HepG2 (cell line): ENCODE measurements around the gene OAS2. TPM values are rescaled to one million over a fixed set of nuclear protein-coding genes. Genes with fewer than 3 reads are reported as not detected.

Source experiments
- ATAC-seq: fragments of 200-7000 bp; cut with Tn5 transposase; 3 replicates; pipeline ENCODE4 v1.9.1; 2020; ENCODE audit warnings: mild to moderate bottlenecking, moderate library complexity
- BruUV-seq: library from RNA; stranded (reverse); fragments of 400-500 nt; replicated peaks from 2 replicates; lab custom pipeline; 2021; lab: Mats Ljungman, UMichigan
- CTCF ChIA-PET: fragments of 300-600 bp; formaldehyde crosslinking; extraction: SDS; loops from one replicate; lab custom pipeline; 2021; ENCODE audit warnings: low total read pairs, inconsistent platforms, low intra/inter-chr PET ratio; lab: Yijun Ruan, JAX
- POLR2A ChIA-PET: fragments of 350-600 bp; sonication (Branson Sonifier 250); formaldehyde crosslinking; loops from one replicate; lab custom pipeline; 2020; ENCODE audit warnings: antibody characterized with exemption, inconsistent platforms; lab: Yijun Ruan, JAX
- DNase-seq: peaks from one replicate; pipeline ENCODE4 v3.0.0-alpha.2; 2015; ENCODE audit warnings: low spot score
- FAIRE-seq: peaks from 3 replicates; lab custom pipeline; 2011; peaks lifted over from hg19 to GRCh38; lab: Jason Lieb, UNC
- H2AFZ ChIP-seq: one replicate; pipeline ENCODE4 v1.6.1; 2011; ENCODE audit warnings: low read length, inconsistent platforms
- H3K27ac ChIP-seq: fragments of 300-600 bp; 3 replicates; pipeline ENCODE4 v1.8.0; 2011; ENCODE audit warnings: mixed run types, mild to moderate bottlenecking, mixed read lengths, low read length, inconsistent platforms; ENCODE audit not compliant: insufficient read depth; ENCODE audit errors: extremely low read length
- H3K27me3 ChIP-seq, 2 experiments: fragments of 200-600 bp in 1 of 2; 2 replicates in 1 of 2; 3 replicates in 1 of 2; pipeline versions ENCODE4 v1.6.0 to v1.8.0; 2011; ENCODE audit warnings: low read length in 2 of 2, mild to moderate bottlenecking in 2 of 2, moderate library complexity in 2 of 2, inconsistent platforms in 1 of 2; ENCODE audit not compliant: insufficient read depth in 2 of 2, control insufficient read depth in 1 of 2
- H3K36me3 ChIP-seq, 2 experiments: fragments of 200-600 bp in 1 of 2; replicated peaks in 1 of 2; 2 replicates in 1 of 2; 3 replicates in 1 of 2; pipeline versions ENCODE4 v1.5.1 to v1.8.0; 2011; ENCODE audit warnings: low read length in 2 of 2, inconsistent platforms in 1 of 2; ENCODE audit not compliant: insufficient read depth in 2 of 2, control insufficient read depth in 1 of 2
- H3K4me1 ChIP-seq: 2 replicates; pipeline ENCODE4 v1.5.1; 2012; ENCODE audit warnings: low read length, inconsistent platforms; ENCODE audit not compliant: insufficient read depth
- H3K4me2 ChIP-seq: 2 replicates; pipeline ENCODE4 v1.6.0; 2011; ENCODE audit warnings: low read depth, low read length, inconsistent platforms
- H3K4me3 ChIP-seq, 3 experiments: fragments of 200-600 bp in 1 of 3; sonication (generic), shearing (Covaris generic) in 1 of 3; replicated peaks in 1 of 3; 2 replicates each; pipeline ENCODE4 v1.5.1; 2011 to 2016; ENCODE audit warnings: low read length in 3 of 3, inconsistent platforms in 2 of 3, low read depth in 2 of 3, mild to moderate bottlenecking in 2 of 3, control low read depth in 1 of 3, mixed read lengths in 1 of 3; ENCODE audit not compliant: insufficient read depth in 1 of 3
- H3K79me2 ChIP-seq: one replicate; pipeline ENCODE4 v1.6.1; 2011; ENCODE audit warnings: low read length, inconsistent platforms; ENCODE audit not compliant: insufficient read depth
- H3K9ac ChIP-seq: 2 replicates; pipeline ENCODE4 v1.6.0; 2011; ENCODE audit warnings: mild to moderate bottlenecking, low read depth, low read length, inconsistent platforms; ENCODE audit not compliant: insufficient read depth
- H3K9me3 ChIP-seq: 2 replicates; pipeline ENCODE4 v1.5.1; 2012; ENCODE audit warnings: mild to moderate bottlenecking, low read length
- H4K20me1 ChIP-seq: 2 replicates; pipeline ENCODE4 v1.6.0; 2011; ENCODE audit warnings: inconsistent platforms, mild to moderate bottlenecking, low read length, moderate library complexity; ENCODE audit not compliant: insufficient read depth
- GABPB1 ChIP-seq: IDR thresholded peaks from 2 replicates; pipeline ENCODE4 v1.6.1; 2016; ENCODE audit warnings: mild to moderate bottlenecking, missing genetic modification reagents, moderate library complexity, missing compliant biosample characterization
- HOXA9 ChIP-seq: sonication (generic); formaldehyde crosslinking; IDR thresholded peaks from 2 replicates; pipeline ENCODE4 v1.8.1; 2022; ENCODE audit warnings: missing genetic modification reagents, mild to moderate bottlenecking, moderate library complexity, borderline replicate concordance
- JUN ChIP-seq: sonication (generic); formaldehyde crosslinking; IDR thresholded peaks from 2 replicates; pipeline ENCODE4 v1.4.0; 2020; ENCODE audit warnings: mild to moderate bottlenecking, missing genetic modification reagents
- PLRG1 ChIP-seq: fragments of 450-650 bp; conservative IDR thresholded peaks from 2 replicates; pipeline ENCODE4 v1.6.1; 2016
- ZNF782 ChIP-seq: sonication (generic); formaldehyde crosslinking; IDR thresholded peaks from 2 replicates; pipeline ENCODE4 v1.4.0; 2020; ENCODE audit warnings: missing genetic modification reagents, mild to moderate bottlenecking, borderline replicate concordance
- WGBS: methylation state at CpG from one replicate; pipeline ENCODE4 v1.1.6; 2017; ENCODE audit warnings: low lambda C conversion rate; 5-methylcytosine and 5-hydroxymethylcytosine counted together
- in situ Hi-C: cut with HindIII; loops from 2 replicates; pipeline ENCODE4 v1.10.0; 2017; ENCODE audit warnings: low pct_unique_long_range_greater_than_20kb; ENCODE audit not compliant: extremely low pct_ligation_motif_present
- intact Hi-C: fragments of 100-400 bp; cut with micrococcal nuclease; formaldehyde crosslinking; loops from one replicate; pipeline ENCODE4 v1.10.0; 2022; ENCODE audit not compliant: unreplicated experiment
- polyA plus RNA-seq, 8 experiments: library from polyadenylated mRNA; depleted of rRNA in 3 of 8; stranded (reverse) in 7 of 8; unstranded in 1 of 8; fragments of >200 nt; fragmentation: Illumina TruSeq in 4 of 8; extraction: Trizol in 4 of 8; gene quantifications; 2 replicates each; pipeline versions ENCODE4 v1.2.1 to v1.2.3, GENCODE V29; 2011 to 2016; ENCODE audit warnings: low read depth in 4 of 8, missing spikeins in 1 of 8, mixed read lengths in 1 of 8; ENCODE audit not compliant: insufficient read depth in 1 of 8
- total RNA-seq, 5 experiments: library from RNA; depleted of rRNA; stranded (reverse); fragments of >200 nt; fragmentation: Illumina TruSeq; extraction: Trizol; gene quantifications; 2 replicates each; pipeline ENCODE4 v1.2.3, GENCODE V29; 2016; ENCODE audit warnings: low read depth in 1 of 5

Gene OAS2
- total and polyA plus RNA-seq, 2 of the 13 experiments (the other 11 are each of a cell fraction or from before 2014, with no cell fraction given): 0.05 to 0.24 TPM

DNA sequence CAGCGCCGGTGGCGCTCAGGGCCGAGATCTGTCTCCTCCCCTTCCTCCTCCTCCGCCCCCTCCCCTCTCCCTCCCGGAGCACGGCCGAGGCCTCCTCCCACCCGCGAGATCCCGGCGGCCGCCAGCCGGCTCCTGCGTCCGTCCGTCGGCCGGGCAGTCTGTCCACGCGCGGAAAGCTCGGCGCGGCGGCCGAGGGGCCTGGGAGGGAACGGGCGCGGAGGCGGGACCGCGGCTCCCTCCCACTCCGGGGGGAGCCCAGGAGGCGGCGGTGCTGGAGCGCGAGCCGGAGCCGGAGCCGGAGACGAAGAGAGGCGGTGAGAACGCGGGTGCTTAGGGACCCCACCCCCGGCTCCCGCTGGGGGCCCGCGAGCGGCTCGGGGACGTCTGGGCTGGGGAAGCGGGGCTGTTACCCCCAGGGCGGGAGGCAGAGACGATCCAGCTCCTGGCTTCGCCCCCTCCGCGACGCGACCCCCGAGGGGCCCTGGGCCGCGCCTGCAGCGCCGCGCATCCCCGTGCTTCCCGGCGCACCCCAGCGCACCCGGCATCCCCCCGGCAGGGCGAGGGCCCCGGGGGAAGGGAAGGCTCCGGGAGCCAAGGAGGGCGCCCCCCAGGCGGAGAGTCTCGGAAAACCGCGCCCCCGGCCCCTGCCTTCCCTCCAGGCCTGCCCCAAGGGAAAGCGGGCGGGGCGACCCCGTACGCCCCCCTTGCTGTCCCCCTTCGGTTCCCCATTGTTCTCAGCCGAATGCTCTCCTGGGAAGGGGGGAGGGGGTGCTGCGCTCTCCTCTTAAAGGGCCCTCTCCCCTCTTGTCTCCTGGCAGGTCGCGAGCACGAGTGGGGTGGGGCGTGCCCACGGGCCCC, 78.5 kb downstream of the OAS2 start, which contains the start of gene DTX1:
DTX1 (plus strand) TSS at position 100 of the 858 bp plus-strand sequence. CDS start 1,463 bp downstream, outside the sequence.
- no peak within 1 kb of the TSS for H3K27ac ChIP-seq
- ATAC-seq: no peak; the same call in 2 of the 3 replicates
- in situ Hi-C loops (no loop called here), intact Hi-C loops (no loop called here)
- H3K79me2 ChIP-seq: no peaks in the 10 kb centered on the region
- TF ChIP-seq GABPB1 (CRISPR knock-in tag) (no peak), HOXA9 (CRISPR knock-in tag) (no peak), ZNF782 (CRISPR knock-in tag) (no peak), PLRG1 (no peak), JUN (CRISPR knock-in tag) (no peak)
- WGBS: 40% methylated on average over 10 of the region's 94 CpGs
- ChIA-PET POLR2A (no interaction called here), CTCF (no interaction called here)
- FAIRE-seq: no peak
- H3K4me2 ChIP-seq: no peak within 1 kb of the TSS
- no peak for DNase-seq
- no peaks in the 10 kb centered on the region for H4K20me1 ChIP-seq
- BruUV-seq: no TSS peak
- H3K9ac ChIP-seq: no peak within 1 kb of the TSS
- peaks cover 4 to 32% of the 10 kb centered on the region in 2 experiments; a peak in 4 of 5 replicates for H3K27me3 ChIP-seq
- H3K4me3 ChIP-seq: no peak within 1 kb of the TSS; a peak in 1 of 6 replicates
- H3K9me3 ChIP-seq: no peaks in the 10 kb centered on the region
- H3K4me1 ChIP-seq: no peaks in the 10 kb centered on the region
- no peak within 1 kb of the TSS for H2AFZ ChIP-seq
- no peaks in the 10 kb centered on the region for H3K36me3 ChIP-seq
